Mucosa of descending colon (tissue), 3 donors: Measurements from ENCODE around the gene RTN1. TPM values are rescaled to one million over a fixed set of nuclear protein-coding genes. Genes with fewer than 3 reads are reported as not detected.

ENCODE experiments used
- ATAC-seq: fragments of 200-7000 bp; cut with Tn5 transposase; one replicate; pipeline ENCODE4 v1.9.1; 2020; ENCODE audit warnings: mild to moderate bottlenecking, moderate library complexity
- DNase-seq, 3 donors: peaks; one replicate each; pipeline ENCODE4 v3.0.0-alpha.2; 2020
- H3K36me3 ChIP-seq: fragments of 200-600 bp; one replicate; pipeline ENCODE4 v1.8.0; 2021; ENCODE audit warnings: low read depth, mild to moderate bottlenecking
- H3K4me1 ChIP-seq: fragments of 200-600 bp; one replicate; pipeline ENCODE4 v1.8.0; 2021; ENCODE audit warnings: low read depth, mild to moderate bottlenecking
- H3K4me3 ChIP-seq: fragments of 200-600 bp; one replicate; pipeline ENCODE4 v1.8.0; 2021; ENCODE audit warnings: mild to moderate bottlenecking
- H3K9me3 ChIP-seq: fragments of 200-600 bp; one replicate; pipeline ENCODE4 v1.8.0; 2021; ENCODE audit warnings: mild to moderate bottlenecking
- intact Hi-C, 2 donors: fragments of 100-400 bp; cut with DNase I in 1 of 2; cut with micrococcal nuclease in 1 of 2; formaldehyde crosslinking; loops; one replicate each; pipeline versions ENCODE4 v1.11.0 to v1.11.1; 2022; cut with DNase I, micrococcal nuclease
- total RNA-seq, 3 donors: library from RNA; stranded (reverse); fragmentation: NEBNext Ultra II Directional in 2 of 3; extraction: Animal tissue kit (Norgen Biotek cat#: 25700) in 2 of 3; gene quantifications; one replicate each; pipeline versions ENCODE4 v1.2.1 to v1.2.4, GENCODE V29; 2021 to 2023
- TF ChIP-seq, protein P1 (sequence below): fragments of 200-600 bp; IDR thresholded peaks from one replicate; pipeline ENCODE4 v1.8.0; 2022; ENCODE audit warnings: antibody characterized with exemption, mild to moderate bottlenecking
- donor health status: DM: no; HTN: no; CAD: no; lungs with moderate emphysema.
- donor health status: DM: no; HTN: no; CAD: no.
- donor health status: DM: no; HTN: yes; CAD: no.

Gene RTN1
- total RNA-seq, 3 donors from 2014 or later = 1.2 to 15.9 (median 3.8) TPM

- no peaks in the 10 kb centered on the region for H3K4me1 ChIP-seq
- no peaks in the 10 kb centered on the region for H3K36me3 ChIP-seq
- H3K4me3 ChIP-seq = no peak overlapping the region
- no peaks in the 10 kb centered on the region for H3K9me3 ChIP-seq
- DNase-seq (peak in 2 of 3 donors; percentile 45 to 69), ATAC-seq (peak; percentile 75)
- intact Hi-C loops = no loop called here
- TF ChIP-seq, protein P1, sequence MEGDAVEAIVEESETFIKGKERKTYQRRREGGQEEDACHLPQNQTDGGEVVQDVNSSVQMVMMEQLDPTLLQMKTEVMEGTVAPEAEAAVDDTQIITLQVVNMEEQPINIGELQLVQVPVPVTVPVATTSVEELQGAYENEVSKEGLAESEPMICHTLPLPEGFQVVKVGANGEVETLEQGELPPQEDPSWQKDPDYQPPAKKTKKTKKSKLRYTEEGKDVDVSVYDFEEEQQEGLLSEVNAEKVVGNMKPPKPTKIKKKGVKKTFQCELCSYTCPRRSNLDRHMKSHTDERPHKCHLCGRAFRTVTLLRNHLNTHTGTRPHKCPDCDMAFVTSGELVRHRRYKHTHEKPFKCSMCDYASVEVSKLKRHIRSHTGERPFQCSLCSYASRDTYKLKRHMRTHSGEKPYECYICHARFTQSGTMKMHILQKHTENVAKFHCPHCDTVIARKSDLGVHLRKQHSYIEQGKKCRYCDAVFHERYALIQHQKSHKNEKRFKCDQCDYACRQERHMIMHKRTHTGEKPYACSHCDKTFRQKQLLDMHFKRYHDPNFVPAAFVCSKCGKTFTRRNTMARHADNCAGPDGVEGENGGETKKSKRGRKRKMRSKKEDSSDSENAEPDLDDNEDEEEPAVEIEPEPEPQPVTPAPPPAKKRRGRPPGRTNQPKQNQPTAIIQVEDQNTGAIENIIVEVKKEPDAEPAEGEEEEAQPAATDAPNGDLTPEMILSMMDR = peak; percentile 27
Measured at GRCh38 chr14:59632381-59632780, 238.2 kb downstream of the RTN1 start.

DNA sequence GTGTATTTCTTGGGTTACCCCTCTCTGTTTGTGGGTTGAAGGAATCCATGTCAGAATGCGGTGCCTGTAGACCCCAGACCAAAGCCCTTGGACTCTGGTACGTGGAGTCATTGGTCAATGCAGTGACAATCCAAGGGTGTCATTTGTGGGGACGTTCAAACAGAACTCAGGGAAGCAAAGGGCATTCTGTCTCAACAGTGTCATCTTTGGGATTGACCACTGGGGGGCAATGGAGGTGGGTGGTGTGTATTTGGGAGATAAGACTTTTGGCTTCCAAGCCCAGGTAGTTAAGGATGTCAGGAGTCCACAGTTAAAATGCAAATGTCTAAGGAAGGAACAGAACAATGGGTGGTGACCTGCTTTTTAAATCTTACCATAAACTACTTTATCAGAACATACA, 239.3 kb downstream of the RTN1 start:
- Histone ChIP-seq H3K4me1 (no peaks in the 10 kb centered on the region), H3K36me3 (no peaks in the 10 kb centered on the region), H3K9me3 (no peaks in the 10 kb centered on the region), H3K4me3 (no peak overlapping the region)
- intact Hi-C loops = no loop called here
- ATAC-seq (peak; percentile 40), DNase-seq (no peak)
- TF ChIP-seq, protein P1 = no peak

- peak; percentile 67 for ATAC-seq
- TF ChIP-seq, protein P1 = no peak
- intact Hi-C loops = no loop called here
Measured at GRCh38 chr14:59630288-59630963, 240.2 kb downstream of the RTN1 start.

GRCh38 chr14:59629444-59630287, 240.9 kb downstream of the RTN1 start:
- DNase-seq = no peak
- intact Hi-C loops = no loop called here
- TF ChIP-seq, protein P1 = no peak
- H3K36me3 ChIP-seq = no peaks in the 10 kb centered on the region
- no peak overlapping the region for H3K4me3 ChIP-seq
- no peaks in the 10 kb centered on the region for H3K9me3 ChIP-seq
- no peak for ATAC-seq
- no peaks in the 10 kb centered on the region for H3K4me1 ChIP-seq

More at GRCh38 chr14:59630288-59630963, 240.2 kb downstream of the RTN1 start:
- no peak for DNase-seq
- no peak overlapping the region for H3K4me3 ChIP-seq
- no peaks in the 10 kb centered on the region for H3K36me3 ChIP-seq
- H3K4me1 ChIP-seq = no peaks in the 10 kb centered on the region
- no peaks in the 10 kb centered on the region for H3K9me3 ChIP-seq

DNA sequence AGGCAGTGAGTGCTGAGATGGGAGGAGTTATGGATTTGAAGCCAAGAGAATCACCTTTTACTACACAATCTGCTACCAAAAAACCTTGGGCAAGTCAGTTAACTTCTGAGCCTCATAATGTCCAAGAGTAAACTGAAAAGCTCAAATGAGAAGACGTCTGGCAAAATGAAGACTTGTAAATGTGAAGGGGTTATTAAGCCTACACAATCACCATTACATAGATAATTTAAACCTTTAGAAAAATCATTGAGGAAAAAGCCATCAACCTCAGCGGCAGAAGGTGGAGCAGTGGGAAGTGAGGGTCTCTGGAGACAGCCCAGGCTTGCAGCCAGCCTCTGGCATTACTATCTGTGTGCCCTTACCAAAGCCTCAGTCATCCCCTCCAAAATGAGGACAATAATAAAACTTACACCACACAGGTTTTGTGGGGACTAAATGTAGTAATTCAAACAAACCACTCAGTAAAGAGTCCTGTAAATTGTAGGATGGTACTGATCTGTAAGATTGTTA, 243.5 kb downstream of the RTN1 start:
- ATAC-seq = no peak
- Histone ChIP-seq H3K4me3 (no peak overlapping the region), H3K9me3 (no peaks in the 10 kb centered on the region), H3K4me1 (no peaks in the 10 kb centered on the region), H3K36me3 (no peaks in the 10 kb centered on the region)
- TF ChIP-seq, protein P1 = no peak
- no peak for DNase-seq
- intact Hi-C loops = no loop called here
